Dermis microvascular lymphatic vessel endothelial cell (primary cell): ENCODE data around the gene FBXL3. TPM values are rescaled to one million over a fixed set of nuclear protein-coding genes. Genes with fewer than 3 reads are reported as not detected.

Experiments used
- total RNA-seq: library from RNA; depleted of rRNA; stranded (reverse); fragments of >200 nt; gene quantifications from 2 replicates; pipeline ENCODE4 v1.2.1, GENCODE V29; 2014

FBXL3 gene
- total RNA-seq, 1 donor from 2014 or later: 52.6 TPM

Other genes with a start within 250 kb of the FBXL3 start
- gene KCTD12, start 140.8 kb downstream of the FBXL3 start, total RNA-seq: 142 and 301 TPM in 2 replicates
- not detected in 2 replicates for gene ACOD1, start 78.6 kb downstream of the FBXL3 start, total RNA-seq
- 22.1 and 36.8 TPM in 2 replicates for gene CLN5, start 35.1 kb downstream of the FBXL3 start, total RNA-seq